Measurements from ENCODE around the gene AMH.

The AMH gene

DNA sequence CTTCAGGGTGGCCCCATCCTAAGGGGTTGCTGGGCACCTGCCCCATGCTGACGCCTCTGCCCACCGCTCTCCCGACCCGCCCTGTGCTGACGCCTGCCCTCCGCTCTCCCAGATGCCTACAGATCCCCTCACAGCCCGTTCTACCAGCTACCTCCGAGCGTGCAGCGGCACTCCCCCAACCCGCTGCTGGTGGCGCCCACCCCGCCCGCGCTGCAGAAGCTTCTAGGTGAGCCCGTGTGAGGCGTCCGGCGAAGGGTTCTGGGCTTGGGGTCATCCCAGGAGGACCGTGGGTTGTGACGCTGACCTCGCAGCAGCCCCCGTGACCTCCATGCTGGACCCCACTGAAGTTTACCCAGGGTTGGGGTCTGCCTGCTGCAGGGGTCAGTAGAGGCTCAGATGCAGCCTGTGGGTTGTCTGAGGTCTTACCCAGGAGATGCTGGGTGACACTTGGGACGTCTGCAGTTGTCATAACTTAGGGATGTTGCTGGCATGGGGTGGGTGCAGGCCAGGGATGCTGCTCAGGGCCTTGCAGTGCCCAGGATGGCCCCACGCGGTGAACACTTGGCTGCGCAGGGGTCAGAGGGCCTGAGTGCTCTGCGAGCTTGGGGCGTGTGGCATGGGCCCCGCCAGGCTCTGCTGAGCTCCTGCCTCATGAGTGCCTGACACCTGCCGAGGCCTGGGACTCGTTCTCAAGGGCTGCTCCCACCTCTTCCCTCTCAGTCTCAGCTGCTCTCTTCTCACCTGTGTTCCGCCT lies 38.0 kb upstream of the AMH start:
- Histone ChIP-seq H3K4me1 (ENCODE audit: control insufficient read depth, insufficient read depth, low read length) (no peaks in the 10 kb centered on the region), H3K9me3 (ENCODE audit: control insufficient read depth, insufficient read depth, low read depth, low read length) (no peaks in the 10 kb centered on the region), H3K27ac (ENCODE audit: extremely low read depth, low read depth, low read length) (no peak overlapping the region), H3K36me3 (ENCODE audit: control insufficient read depth in 2 of 2, insufficient read depth in 1 of 2, low read length in 2 of 2) (peaks cover 0 to 89% of the 10 kb centered on the region in 2 experiments; a peak in 2 of 3 replicates), H3K4me3 (ENCODE audit: low read depth, low read length) (no peak overlapping the region)
- no peak for TF ChIP-seq RBAK (tag by site-specific recombination; IDR thresholded peaks at IDR 0.05)
- TF ChIP-seq SP7 (tag by site-specific recombination; IDR thresholded peaks at IDR 0.05) = no peak
- no peak for TF ChIP-seq ZNF560 (tag by site-specific recombination; IDR thresholded peaks at IDR 0.05; ENCODE audit: borderline replicate concordance)
- TF ChIP-seq ZBTB21 (tag by site-specific recombination; IDR thresholded peaks at IDR 0.05) = no peak
- TF ChIP-seq ZNF707 (tag by site-specific recombination; IDR thresholded peaks at IDR 0.05) = no peak
- no peak for TF ChIP-seq ZNF621 (tag by site-specific recombination; IDR thresholded peaks at IDR 0.05)
- no peak for TF ChIP-seq GLI2 (tag by site-specific recombination; IDR thresholded peaks at IDR 0.05; ENCODE audit: borderline replicate concordance, low read depth)
- TF ChIP-seq ZNF138 (tag by site-specific recombination; IDR thresholded peaks at IDR 0.05; ENCODE audit: borderline replicate concordance) = no peak
- no peak for TF ChIP-seq ZNF324 (tag by site-specific recombination; IDR thresholded peaks at IDR 0.05)
- ChIA-PET CTCF (no interaction called here), POLR2A (no interaction called here)

DNA sequence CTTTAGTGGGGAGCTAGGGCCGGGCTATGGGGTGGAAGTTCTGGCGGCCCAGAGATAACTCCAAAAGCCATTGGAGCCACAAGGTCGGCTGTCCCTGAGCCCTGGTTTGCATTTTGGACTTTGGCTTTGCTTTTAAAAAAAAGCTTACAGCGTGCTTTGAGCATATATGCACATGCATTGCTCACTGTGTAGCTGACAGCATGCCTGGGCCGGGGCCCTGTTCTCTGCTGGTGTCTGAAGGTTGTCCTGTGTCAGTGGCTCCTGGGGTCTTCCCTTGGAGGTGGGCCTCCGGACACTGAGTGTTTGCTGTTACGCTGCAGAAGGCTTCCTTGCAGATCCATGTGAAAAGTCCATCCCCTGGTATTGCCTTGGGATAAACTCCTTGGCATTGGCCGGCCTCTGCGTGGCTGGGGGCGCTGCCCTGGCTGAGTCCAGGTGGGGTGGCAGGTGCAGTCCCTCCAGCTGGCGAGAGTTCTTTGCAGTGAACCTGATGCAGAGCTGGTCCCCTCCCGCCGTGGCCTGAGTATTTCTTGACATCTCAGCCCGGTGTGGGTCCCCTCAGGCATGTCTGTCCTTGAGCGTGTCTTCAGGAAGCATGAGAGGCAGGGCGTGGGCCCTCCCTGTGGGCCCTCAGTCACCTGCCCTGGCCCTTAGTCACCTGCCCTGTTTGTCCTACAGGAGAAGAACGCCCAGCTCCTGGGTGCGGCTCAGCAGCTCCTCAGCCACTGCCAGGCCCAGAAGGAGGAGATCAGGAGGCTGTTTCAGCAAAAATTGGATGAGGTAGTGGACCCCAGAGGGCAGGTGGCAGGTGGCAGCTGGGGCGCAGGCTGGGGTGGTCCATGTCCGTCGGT lies 36.0 kb upstream of the AMH start:
- H3K4me3 ChIP-seq (ENCODE audit: low read depth, low read length) = no peak overlapping the region
- ChIA-PET CTCF (interaction anchor here (1.3 to 1.6 kb wide), 2 partner anchors 14 to 57 kb away, joined by 4 to 6 read pairs; no protein-coding TSS in a partner anchor), POLR2A (no interaction called here)
- H3K4me1 ChIP-seq (ENCODE audit: control insufficient read depth, insufficient read depth, low read length) = no peaks in the 10 kb centered on the region
- TF ChIP-seq ZNF830 (tag by site-specific recombination; IDR thresholded peaks at IDR 0.05; ENCODE audit: low read depth) (no peak), ZNF670 (tag by site-specific recombination; IDR thresholded peaks at IDR 0.05; ENCODE audit: low read depth) (no peak), SCRT1 (tag by site-specific recombination; IDR thresholded peaks at IDR 0.05; ENCODE audit: borderline replicate concordance) (no peak), FEZF1 (tag by site-specific recombination; IDR thresholded peaks at IDR 0.05) (no peak), ZNF600 (tag by site-specific recombination; IDR thresholded peaks at IDR 0.05) (no peak), ZNF510 (tag by site-specific recombination; IDR thresholded peaks at IDR 0.05; ENCODE audit: insufficient replicate concordance) (no peak), ZNF184 (tag by site-specific recombination; IDR thresholded peaks at IDR 0.05) (no peak), SCRT2 (tag by site-specific recombination; IDR thresholded peaks at IDR 0.05) (no peak), PRDM1 (tag by site-specific recombination; IDR thresholded peaks at IDR 0.05) (no peak), ZNF311 (tag by site-specific recombination; IDR thresholded peaks at IDR 0.05; ENCODE audit: borderline replicate concordance) (no peak), ZNF157 (tag by site-specific recombination; IDR thresholded peaks at IDR 0.05) (no peak), ZNF2 (tag by site-specific recombination; IDR thresholded peaks at IDR 0.05) (no peak), ZNF302 (tag by site-specific recombination; IDR thresholded peaks at IDR 0.05; ENCODE audit: low read depth) (no peak)
- TF ChIP-seq, protein P1, sequence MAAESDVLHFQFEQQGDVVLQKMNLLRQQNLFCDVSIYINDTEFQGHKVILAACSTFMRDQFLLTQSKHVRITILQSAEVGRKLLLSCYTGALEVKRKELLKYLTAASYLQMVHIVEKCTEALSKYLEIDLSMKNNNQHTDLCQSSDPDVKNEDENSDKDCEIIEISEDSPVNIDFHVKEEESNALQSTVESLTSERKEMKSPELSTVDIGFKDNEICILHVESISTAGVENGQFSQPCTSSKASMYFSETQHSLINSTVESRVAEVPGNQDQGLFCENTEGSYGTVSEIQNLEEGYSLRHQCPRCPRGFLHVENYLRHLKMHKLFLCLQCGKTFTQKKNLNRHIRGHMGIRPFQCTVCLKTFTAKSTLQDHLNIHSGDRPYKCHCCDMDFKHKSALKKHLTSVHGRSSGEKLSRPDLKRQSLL (tag by site-specific recombination; IDR thresholded peaks at IDR 0.05) = no peak
- H3K27ac ChIP-seq (ENCODE audit: extremely low read depth, low read depth, low read length) = no peak overlapping the region
- H3K9me3 ChIP-seq (ENCODE audit: control insufficient read depth, insufficient read depth, low read depth, low read length) = no peaks in the 10 kb centered on the region
- peaks cover 0 to 93% of the 10 kb centered on the region in 2 experiments; a peak in 2 of 3 replicates for H3K36me3 ChIP-seq (ENCODE audit: control insufficient read depth in 2 of 2, insufficient read depth in 1 of 2, low read length in 2 of 2)

All from HEK293 (cell line).